GM12878 (cell line): ENCODE measurements around the gene RUNX3. TPM values are rescaled to one million over a fixed set of nuclear protein-coding genes. Genes with fewer than 3 reads are reported as not detected.

Source experiments
- ATAC-seq: fragments of 200-7000 bp; cut with Tn5 transposase; 3 replicates; pipeline ENCODE4 v1.9.1; 2020; ENCODE audit warnings: mild to moderate bottlenecking, moderate library complexity
- BruUV-seq: library from RNA; stranded (reverse); fragments of 400-500 nt; replicated peaks from 2 replicates; lab custom pipeline; 2021; lab: Mats Ljungman, UMichigan
- CTCF ChIA-PET: fragments of 300-600 bp; sonication (Branson Sonifier 250); formaldehyde crosslinking; extraction: SDS; loops from one replicate; lab custom pipeline; 2021; ENCODE audit warnings: inconsistent platforms; lab: Yijun Ruan, JAX
- POLR2A ChIA-PET: fragments of 350-600 bp; formaldehyde crosslinking; extraction: SDS; loops from one replicate; lab custom pipeline; 2021; ENCODE audit warnings: inconsistent platforms; lab: Charles Lee
- RAD21 ChIA-PET: fragments of 300-600 bp; sonication (Branson Sonifier 250); formaldehyde crosslinking; loops from one replicate; lab custom pipeline; 2023; ENCODE audit warnings: antibody characterized with exemption; ENCODE audit not compliant: unreplicated experiment; lab: Charles Lee
- SMC1A ChIA-PET: fragments of 300-600 bp; sonication (Branson Sonifier 250); formaldehyde crosslinking; loops from one replicate; lab custom pipeline; 2023; ENCODE audit not compliant: unreplicated experiment, uncharacterized antibody; lab: Charles Lee
- DNase-seq: peaks from one replicate; pipeline ENCODE4 v3.0.0-alpha.2; 2011; ENCODE audit warnings: low read depth, low spot score
- FAIRE-seq: peaks from 3 replicates; lab custom pipeline; 2011; peaks lifted over from hg19 to GRCh38; lab: Jason Lieb, UNC
- H2AFZ ChIP-seq: 2 replicates; pipeline ENCODE4 v1.6.0; 2011; ENCODE audit warnings: low read depth, low read length, control low read depth; ENCODE audit not compliant: control insufficient read depth
- H3K27ac ChIP-seq: 2 replicates; pipeline ENCODE4 v1.5.1; 2011; ENCODE audit warnings: control low read depth; ENCODE audit not compliant: control insufficient read depth, insufficient read depth
- H3K27me3 ChIP-seq, 2 experiments: replicated peaks in 1 of 2; 2 replicates each; pipeline versions ENCODE4 v1.6.0 to v1.6.1; 2011; ENCODE audit warnings: low read length in 1 of 2; ENCODE audit not compliant: control insufficient read depth in 2 of 2, insufficient read depth in 2 of 2
- H3K36me3 ChIP-seq, 2 experiments: 2 replicates each; pipeline ENCODE4 v1.5.1; 2011; ENCODE audit warnings: low read length in 1 of 2; ENCODE audit not compliant: control insufficient read depth in 2 of 2, insufficient read depth in 2 of 2
- H3K4me1 ChIP-seq: 2 replicates; pipeline ENCODE4 v1.6.1; 2011; ENCODE audit warnings: mild to moderate bottlenecking, low read length, moderate library complexity, mixed read lengths; ENCODE audit not compliant: control insufficient read depth, insufficient read depth
- H3K4me2 ChIP-seq: 2 replicates; pipeline ENCODE4 v1.6.0; 2011; ENCODE audit warnings: control low read depth; ENCODE audit not compliant: control insufficient read depth, insufficient read depth
- H3K4me3 ChIP-seq: fragments of 200-600 bp; sonication (generic); 2 replicates; pipeline ENCODE4 v1.5.1; 2016
- H3K79me2 ChIP-seq: 2 replicates; pipeline ENCODE4 v1.6.0; 2011; ENCODE audit warnings: low read length; ENCODE audit not compliant: control insufficient read depth, insufficient read depth
- H3K9ac ChIP-seq: 2 replicates; pipeline ENCODE4 v1.8.0; 2011; ENCODE audit warnings: low read length, control low read depth, mixed read lengths; ENCODE audit not compliant: control insufficient read depth, insufficient read depth
- H3K9me3 ChIP-seq: replicated peaks from 3 replicates; pipeline ENCODE4 v1.5.1; 2011; ENCODE audit warnings: mild to moderate bottlenecking, low read length; ENCODE audit not compliant: control insufficient read depth, insufficient read depth
- H4K20me1 ChIP-seq: 2 replicates; pipeline ENCODE4 v1.6.0; 2011; ENCODE audit not compliant: control insufficient read depth, insufficient read depth
- BMI1 ChIP-seq: fragments of 450-650 bp; IDR thresholded peaks from 2 replicates; pipeline ENCODE4 v1.6.1; 2016; ENCODE audit warnings: mild to moderate bottlenecking, moderate library complexity, borderline replicate concordance
- DPF2 ChIP-seq: fragments of 450-650 bp; IDR thresholded peaks from 2 replicates; pipeline ENCODE4 v1.6.1; 2017; ENCODE audit warnings: mild to moderate bottlenecking
- EP300 ChIP-seq, 2 experiments: fragments of 150-350 bp in 1 of 2; IDR thresholded peaks; 2 replicates each; pipeline ENCODE4 v1.6.1; 2011 to 2012; ENCODE audit warnings: low read depth in 2 of 2, low read length in 2 of 2, borderline replicate concordance in 1 of 2, improper control_type of control experiment in 1 of 2, inconsistent platforms in 1 of 2; ENCODE audit not compliant: control insufficient read depth in 1 of 2
- HDAC6 ChIP-seq: fragments of 200-600 bp; sonication (generic); IDR thresholded peaks from one replicate; pipeline ENCODE4 v1.8.0; 2017; ENCODE audit warnings: antibody characterized with exemption; ENCODE audit not compliant: unreplicated experiment
- JUNB ChIP-seq: IDR thresholded peaks from 2 replicates; pipeline ENCODE4 v1.6.1; 2016; ENCODE audit warnings: antibody characterized with exemption, mild to moderate bottlenecking
- MTA2 ChIP-seq: fragments of 450-650 bp; IDR thresholded peaks from 2 replicates; pipeline ENCODE4 v1.6.1; 2016; ENCODE audit warnings: low read depth, mild to moderate bottlenecking, moderate library complexity
- MXI1 ChIP-seq: fragments of 150-350 bp; IDR thresholded peaks from 2 replicates; pipeline ENCODE4 v1.6.1; 2011; ENCODE audit warnings: low read depth, mild to moderate bottlenecking, inconsistent platforms, low read length, improper control_type of control experiment
- PAX8 ChIP-seq: fragments of 450-650 bp; IDR thresholded peaks from 2 replicates; pipeline ENCODE4 v1.6.1; 2017; ENCODE audit warnings: mild to moderate bottlenecking, moderate library complexity
- STAT1 ChIP-seq: fragments of 450-650 bp; conservative IDR thresholded peaks from 2 replicates; pipeline ENCODE4 v1.6.1; 2014; ENCODE audit warnings: antibody characterized with exemption, mild to moderate bottlenecking
- WGBS: methylation state at CpG from one replicate; pipeline ENCODE4 v1.1.6; 2016; ENCODE audit warnings: low lambda C conversion rate; ENCODE audit not compliant: insufficient replicate concordance, insufficient coverage; ENCODE audit errors: missing lambda C conversion rate; 5-methylcytosine and 5-hydroxymethylcytosine counted together
- in situ Hi-C: fragments of 300-500 bp; cut with MboI; formaldehyde crosslinking; loops from 9 replicates; pipeline ENCODE4 v1.14.3; 2018; ENCODE audit warnings: mixed read lengths
- intact Hi-C: fragments of 100-400 bp; cut with micrococcal nuclease; formaldehyde crosslinking; loops from one replicate; pipeline ENCODE4 v1.14.2; 2022; ENCODE audit not compliant: unreplicated experiment
- polyA plus RNA-seq, 11 experiments: library from polyadenylated mRNA; depleted of rRNA in 4 of 11; unstranded in 6 of 11; stranded (reverse) in 5 of 11; fragments of >200 nt; fragmentation: Nextera tagmentation in 4 of 11; fragmentation: Illumina TruSeq in 1 of 11; extraction: Ambion mirVana in 4 of 11; extraction: Trizol in 1 of 11; gene quantifications; 1 replicate in 1 of 11; 2 replicates in 10 of 11; pipeline versions ENCODE4 v1.2.1 to v1.2.3, GENCODE V29; 2011 to 2016; ENCODE audit warnings: inconsistent platforms in 2 of 11, missing spikeins in 2 of 11, low read depth in 1 of 11
- total RNA-seq, 4 experiments: library from RNA; depleted of rRNA in 3 of 4; stranded (reverse); fragments of >200 nt in 3 of 4; fragmentation: Illumina TruSeq in 1 of 4; extraction: Trizol in 1 of 4; gene quantifications; 2 replicates each; pipeline versions ENCODE4 v1.2.1 to v1.2.3, GENCODE V29; 2013 to 2021
- TF ChIP-seq, protein P1 (sequence below): fragments of 450-650 bp; IDR thresholded peaks from 2 replicates; pipeline ENCODE4 v1.6.1; 2017; ENCODE audit warnings: mild to moderate bottlenecking, low read depth, inconsistent platforms; ENCODE audit not compliant: poor library complexity, severe bottlenecking

RUNX3 gene
- total and polyA plus RNA-seq, 10 of the 15 experiments (the other 5 are each of a cell fraction or from before 2014, with no cell fraction given), result 19.0 to 151 (median 31.4) TPM

DNA sequence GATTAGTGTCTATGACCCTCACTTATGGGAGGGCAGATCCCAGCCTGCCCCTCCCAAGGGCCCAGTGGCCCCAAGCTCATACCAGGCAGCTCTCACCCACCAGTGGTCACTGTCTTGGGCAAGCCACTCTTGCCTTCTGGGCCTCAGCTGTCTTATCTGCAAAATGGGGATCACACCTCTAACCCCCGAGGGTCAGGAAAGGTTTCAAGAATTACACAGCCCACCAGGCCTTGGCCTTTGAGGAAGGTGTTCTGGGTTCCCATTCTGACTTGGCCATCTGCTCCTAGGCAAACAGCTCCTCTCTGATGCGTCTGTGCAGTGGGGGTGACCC is 16.8 kb downstream of the RUNX3 start:
- peaks cover 37% of the 10 kb centered on the region for H4K20me1 ChIP-seq
- POLR2A ChIA-PET, result interaction anchor here (0.6 to 1.1 kb wide), 4 partner anchors 10 to 55 kb away, joined by 3 to 4 read pairs (median 4); no protein-coding TSS in a partner anchor
- no peak overlapping the region for H2AFZ ChIP-seq
- DNase-seq, result no peak
- peaks cover 48% of the 10 kb centered on the region for H3K79me2 ChIP-seq
- no peaks in the 10 kb centered on the region for H3K9me3 ChIP-seq
- no TSS peak for BruUV-seq
- H3K4me2 ChIP-seq, result no peak overlapping the region
- H3K9ac ChIP-seq, result no peak overlapping the region
- H3K27ac ChIP-seq, result no peak overlapping the region
- CTCF ChIA-PET, result interaction anchor here (1.1 kb wide), 2 partner anchors 12 to 15 kb away, joined by 3 to 4 read pairs; no protein-coding TSS in a partner anchor
- TF ChIP-seq MTA2 (no peak), MXI1 (no peak), JUNB (no peak), BMI1 (no peak), STAT1 (no peak), HDAC6 (no peak), DPF2 (no peak), EP300 (IDR thresholded peaks at IDR 0.05; ENCODE audit: borderline replicate concordance in 1 of 2, control insufficient read depth in 1 of 2, low read depth in 2 of 2, low read length in 2 of 2) (no peak), PAX8 (no peak)
- TF ChIP-seq, protein P1, sequence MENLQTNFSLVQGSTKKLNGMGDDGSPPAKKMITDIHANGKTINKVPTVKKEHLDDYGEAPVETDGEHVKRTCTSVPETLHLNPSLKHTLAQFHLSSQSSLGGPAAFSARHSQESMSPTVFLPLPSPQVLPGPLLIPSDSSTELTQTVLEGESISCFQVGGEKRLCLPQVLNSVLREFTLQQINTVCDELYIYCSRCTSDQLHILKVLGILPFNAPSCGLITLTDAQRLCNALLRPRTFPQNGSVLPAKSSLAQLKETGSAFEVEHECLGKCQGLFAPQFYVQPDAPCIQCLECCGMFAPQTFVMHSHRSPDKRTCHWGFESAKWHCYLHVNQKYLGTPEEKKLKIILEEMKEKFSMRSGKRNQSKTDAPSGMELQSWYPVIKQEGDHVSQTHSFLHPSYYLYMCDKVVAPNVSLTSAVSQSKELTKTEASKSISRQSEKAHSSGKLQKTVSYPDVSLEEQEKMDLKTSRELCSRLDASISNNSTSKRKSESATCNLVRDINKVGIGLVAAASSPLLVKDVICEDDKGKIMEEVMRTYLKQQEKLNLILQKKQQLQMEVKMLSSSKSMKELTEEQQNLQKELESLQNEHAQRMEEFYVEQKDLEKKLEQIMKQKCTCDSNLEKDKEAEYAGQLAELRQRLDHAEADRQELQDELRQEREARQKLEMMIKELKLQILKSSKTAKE, result no peak
- 100% methylated on average over 2 of the region's 2 CpGs for WGBS
- RAD21 ChIA-PET, result interaction anchor here (0.6 to 1.1 kb wide), 4 partner anchors 19 to 124 kb away, joined by 3 to 4 read pairs (median 3); no protein-coding TSS in a partner anchor
- peaks cover 23% of the 10 kb centered on the region for H3K4me1 ChIP-seq
- H3K4me3 ChIP-seq, result no peak overlapping the region
- intact Hi-C loops (no loop called here), in situ Hi-C loops (no loop called here)
- SMC1A ChIA-PET, result interaction anchor here (1.9 kb wide), 1 partner anchor 86 kb away, joined by 5 read pairs; no protein-coding TSS in a partner anchor
- ATAC-seq, result no peak
- FAIRE-seq, result no peak
- H3K27me3 ChIP-seq, result no peaks in the 10 kb centered on the region
- peaks cover 60 to 85% of the 10 kb centered on the region in 2 experiments for H3K36me3 ChIP-seq
